ENCODE results near the gene FMN1.

Gene FMN1

GRCh38 chr15:32893421-32893820 is 301.1 kb downstream of the FMN1 start:
- DNase-seq (ENCODE audit: low read depth in 1 of 2, low spot score in 1 of 2) = no peak

DNA sequence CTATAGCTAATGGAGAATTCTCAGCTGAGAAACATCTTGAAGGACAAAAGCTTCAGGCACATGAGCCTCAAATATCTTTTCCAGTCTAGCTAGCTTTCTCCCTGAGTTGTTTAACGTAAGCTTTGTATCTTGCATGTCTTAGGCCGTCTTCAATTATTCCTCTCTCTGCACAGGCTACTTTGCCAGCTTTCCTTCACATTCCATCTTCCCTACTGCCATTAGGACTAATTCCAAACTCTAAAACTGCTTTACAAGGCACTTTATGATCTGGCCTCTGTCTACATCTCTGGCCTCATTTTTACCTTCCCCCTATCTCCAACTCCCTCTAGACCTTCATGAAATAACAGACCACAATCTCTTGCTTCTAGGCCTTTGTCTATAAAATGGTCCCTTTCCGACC is 305.3 kb downstream of the FMN1 start:
- no peak for DNase-seq (ENCODE audit: low read depth in 1 of 2, low spot score in 1 of 2)

DNA sequence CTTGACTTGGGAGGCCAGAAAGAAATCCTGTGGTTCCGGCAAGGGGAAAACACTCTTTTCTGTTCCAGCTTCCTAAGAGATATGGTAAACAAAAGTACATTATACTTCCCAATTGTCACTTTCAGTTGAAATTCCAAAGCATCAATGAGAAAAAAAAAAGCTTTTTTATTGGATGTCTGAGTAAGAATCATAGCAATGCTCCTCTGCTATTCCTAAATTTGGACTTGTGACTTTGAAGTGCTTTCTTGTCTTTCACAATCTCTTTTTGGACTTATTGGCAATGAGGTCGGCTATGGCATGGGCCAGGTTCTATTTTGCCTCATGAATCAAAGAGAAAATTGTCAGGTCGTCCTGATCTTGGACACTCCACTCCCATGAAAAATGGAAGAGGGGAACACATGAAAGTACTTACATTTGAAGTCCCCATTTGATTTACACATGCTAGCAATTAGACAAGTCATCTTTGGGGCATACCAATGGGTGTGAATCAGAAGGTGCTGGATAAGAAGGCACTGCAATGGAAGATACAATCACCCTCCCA is 306.2 kb downstream of the FMN1 start:
- no peak for DNase-seq (ENCODE audit: low read depth in 1 of 2, low spot score in 1 of 2)

GRCh38 chr15:32887090-32887489 is 307.4 kb downstream of the FMN1 start:
- no peak for DNase-seq (ENCODE audit: low read depth in 1 of 2, low spot score in 1 of 2)

GRCh38 chr15:32886459-32886858 is 308.1 kb downstream of the FMN1 start:
- DNase-seq (ENCODE audit: low read depth in 1 of 2, low spot score in 1 of 2) = no peak

- DNase-seq (ENCODE audit: low read depth in 1 of 2, low spot score in 1 of 2) = no peak
These were observed 308.8 kb downstream of the FMN1 start for GRCh38 chr15:32885713-32886112.

GRCh38 chr15:32884146-32884545 is 310.4 kb downstream of the FMN1 start:
- no peak for DNase-seq (ENCODE audit: low read depth in 1 of 2, low spot score in 1 of 2)

DNA sequence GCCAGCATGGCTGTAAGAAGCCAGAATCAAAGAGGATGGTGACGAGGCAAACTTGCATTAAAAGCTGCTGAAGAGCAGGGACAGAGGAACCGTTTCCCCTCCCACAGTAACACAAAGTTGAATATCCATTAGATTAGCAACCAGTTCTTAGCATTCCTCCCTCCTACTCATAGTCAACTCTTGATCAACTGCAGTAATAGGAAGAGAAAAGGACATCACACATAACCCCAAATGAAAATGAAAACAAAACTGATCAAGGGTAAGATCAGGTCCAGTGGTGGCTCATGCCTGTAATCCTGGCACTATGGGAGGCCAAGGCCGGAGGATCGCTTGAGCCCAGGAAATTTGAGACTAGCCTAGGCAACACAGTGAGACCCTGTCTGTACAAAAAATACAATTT is 311.6 kb downstream of the FMN1 start:
- DNase-seq (ENCODE audit: low read depth in 1 of 2, low spot score in 1 of 2) = no peak

DNA sequence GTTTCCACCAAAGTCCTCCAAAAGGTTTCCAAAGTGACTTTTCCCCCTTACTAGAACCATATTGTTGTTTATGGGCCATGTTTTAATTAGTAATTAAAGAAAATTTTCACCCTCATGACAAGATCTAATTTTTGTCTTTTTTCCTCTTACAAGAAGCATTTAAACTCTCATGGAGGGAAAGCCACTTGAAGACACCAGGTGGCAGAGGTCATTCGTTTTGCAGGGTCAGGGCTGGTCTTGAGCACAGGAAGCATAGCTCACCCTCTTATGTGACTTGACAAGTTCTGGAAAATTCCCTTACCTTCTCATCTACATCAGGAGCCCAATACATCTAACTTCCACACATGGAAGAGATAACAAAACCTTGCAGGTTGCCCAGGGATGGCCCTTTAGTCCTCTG is 313.0 kb downstream of the FMN1 start:
- DNase-seq (ENCODE audit: low read depth in 1 of 2, low spot score in 1 of 2) = no peak

DNA sequence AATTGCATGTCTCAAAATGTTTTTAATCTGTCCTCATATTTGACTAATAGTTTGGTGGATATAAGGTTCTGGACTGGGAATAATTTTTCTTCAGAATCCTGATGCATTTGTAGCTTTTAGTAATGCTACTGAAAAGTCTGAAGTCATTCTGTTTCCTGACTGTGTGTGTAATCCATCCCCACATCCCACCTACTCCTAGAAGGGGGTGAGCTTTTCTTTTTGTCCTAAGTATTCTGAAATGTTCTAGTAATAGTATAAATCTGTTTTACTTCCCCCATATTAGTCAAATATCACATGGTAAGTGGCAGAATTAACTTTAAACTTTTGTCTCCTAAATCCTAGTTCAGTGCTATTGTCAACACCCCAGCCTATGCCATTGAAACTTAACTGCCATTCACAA is 313.9 kb downstream of the FMN1 start:
- DNase-seq (ENCODE audit: low read depth in 1 of 2, low spot score in 1 of 2) = no peak

DNA sequence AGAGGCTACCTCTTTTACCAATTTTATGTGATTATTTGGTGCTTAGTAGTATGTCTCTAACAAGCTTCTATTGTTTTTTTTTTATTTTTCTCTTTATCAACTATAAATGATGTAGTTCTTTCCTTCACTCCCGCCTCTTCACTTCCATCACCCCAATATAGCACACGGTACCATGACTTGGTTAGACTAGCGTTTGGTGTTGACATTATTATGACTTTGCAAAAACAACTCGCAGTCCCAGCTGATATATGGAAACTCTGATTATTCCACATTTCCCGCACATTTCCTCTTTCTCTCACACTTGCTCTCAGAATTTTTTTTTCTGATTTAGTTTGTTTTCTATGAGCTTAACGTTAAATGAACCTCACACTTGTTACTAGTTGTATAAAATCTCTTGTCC is 314.5 kb downstream of the FMN1 start:
- DNase-seq (ENCODE audit: low read depth in 1 of 2, low spot score in 1 of 2) = no peak

GRCh38 chr15:32878869-32879805 is 315.4 kb downstream of the FMN1 start:
- no peak for DNase-seq (ENCODE audit: low read depth in 1 of 2, low spot score in 1 of 2)

DNA sequence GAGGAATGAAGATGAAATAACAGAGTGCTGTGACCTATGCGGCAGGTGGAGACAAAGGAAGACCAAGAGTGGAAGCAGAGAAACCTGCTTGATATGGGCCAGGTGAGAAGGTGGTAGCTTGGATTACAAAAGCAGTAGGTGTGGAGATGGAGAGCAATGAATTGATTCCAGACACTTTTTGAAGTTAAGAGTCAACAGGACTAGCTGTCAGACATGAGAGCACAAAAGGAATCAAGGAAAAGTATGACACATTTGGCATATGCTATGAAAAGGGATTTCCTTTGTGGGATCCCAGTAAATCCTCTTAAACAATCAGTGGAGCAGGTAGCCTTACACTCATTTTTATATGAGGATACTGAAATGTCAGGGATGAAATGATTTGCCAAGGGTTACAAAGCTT is 316.2 kb downstream of the FMN1 start:
- DNase-seq (ENCODE audit: low read depth in 1 of 2, low spot score in 1 of 2) = no peak

- DNase-seq (ENCODE audit: low read depth in 1 of 2, low spot score in 1 of 2) = no peak
These were observed 317.1 kb downstream of the FMN1 start for GRCh38 chr15:32877252-32878019.

DNA sequence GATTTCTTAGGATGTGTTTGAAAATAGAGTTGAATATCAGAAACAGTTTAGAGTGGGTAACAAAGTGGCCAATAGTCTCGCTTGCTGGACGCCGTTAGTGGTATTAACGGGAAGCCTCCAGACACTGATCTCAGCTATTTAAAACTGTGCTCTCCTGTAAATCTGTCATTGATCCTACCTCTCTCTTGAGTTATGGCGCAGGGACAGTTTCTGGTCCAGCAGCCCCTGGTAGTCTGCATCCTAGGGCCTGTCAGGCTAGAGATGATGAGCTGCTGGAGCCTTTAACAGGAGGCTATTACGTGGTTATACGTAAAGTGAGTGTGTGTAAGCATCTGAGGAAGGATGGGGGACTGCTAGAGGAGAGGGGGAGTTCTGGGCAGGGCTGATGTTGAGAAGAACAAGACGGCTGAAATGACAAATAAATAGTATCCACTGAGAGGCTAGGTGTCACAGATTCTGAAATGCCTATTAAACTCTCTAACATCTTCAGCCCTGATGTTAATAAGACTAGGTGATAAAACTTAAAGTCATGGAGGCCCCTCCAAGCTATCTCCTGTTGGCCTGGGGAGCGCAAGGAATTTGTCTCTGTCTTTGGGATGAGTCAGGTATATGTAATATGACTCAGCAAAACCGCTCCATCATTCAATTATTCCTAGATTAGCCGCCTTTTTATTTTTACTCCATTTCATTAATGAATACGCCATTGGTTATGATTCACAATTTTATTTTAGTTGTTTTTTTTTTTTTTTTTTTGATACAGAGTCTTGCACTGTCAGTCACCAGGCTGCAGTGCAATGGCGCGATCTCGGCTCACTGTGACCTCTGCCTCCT is 321.0 kb downstream of the FMN1 start:
- no peak for DNase-seq (ENCODE audit: low read depth in 1 of 2, low spot score in 1 of 2)

DNA sequence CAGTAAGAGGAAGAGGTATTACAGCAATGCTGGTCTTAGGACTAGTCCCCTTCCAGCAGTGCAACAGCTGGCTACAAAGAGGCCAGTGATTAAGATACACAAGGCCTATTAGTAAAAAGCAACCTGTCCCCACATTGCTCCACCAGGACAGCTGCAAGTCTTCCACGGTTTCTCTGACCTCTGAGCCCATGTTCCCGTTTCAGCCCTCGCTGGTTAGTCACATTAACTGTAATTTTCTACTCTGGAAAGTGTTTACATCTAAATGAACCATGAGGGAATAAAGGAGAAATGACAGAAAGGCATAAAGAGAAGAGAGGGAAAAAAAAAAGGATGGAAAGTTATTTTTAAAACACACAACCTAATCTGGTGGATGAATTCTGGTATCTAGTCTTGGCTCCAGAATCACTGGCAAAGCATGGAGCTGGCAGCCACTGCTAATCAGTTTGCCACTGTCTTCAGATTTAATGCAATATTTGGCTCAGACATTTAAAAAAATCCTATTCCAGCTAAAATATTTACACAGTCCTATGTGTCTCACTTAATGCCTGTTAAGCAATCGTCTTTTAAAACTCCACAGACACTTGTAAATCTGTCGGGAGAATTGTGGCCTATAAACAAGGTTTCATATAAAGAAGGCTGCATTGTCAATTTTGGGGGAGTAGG is 321.8 kb downstream of the FMN1 start:
- DNase-seq (ENCODE audit: low read depth in 1 of 2, low spot score in 1 of 2) = no peak

DNA sequence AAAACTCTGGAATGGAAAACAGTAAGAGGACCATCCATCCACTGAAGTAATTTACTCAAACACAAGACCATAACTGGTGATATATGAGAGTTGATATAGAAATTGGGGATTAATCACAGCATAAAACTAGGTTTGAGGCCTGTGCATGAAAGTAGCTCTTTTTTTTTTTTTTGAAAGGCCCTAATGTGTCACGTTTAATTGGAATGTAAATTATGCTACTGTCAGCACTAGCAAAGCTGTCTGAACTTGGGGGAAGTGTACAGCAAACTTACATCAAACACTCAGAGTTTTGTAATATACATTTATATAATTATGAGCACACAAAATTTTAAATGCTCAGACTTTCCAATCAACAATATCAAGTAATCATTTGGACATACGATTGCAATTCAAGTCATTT is 322.6 kb downstream of the FMN1 start:
- DNase-seq (ENCODE audit: low read depth in 1 of 2, low spot score in 1 of 2) = no peak

- no peak for DNase-seq (ENCODE audit: low read depth in 1 of 2, low spot score in 1 of 2)
These were observed 324.1 kb downstream of the FMN1 start for GRCh38 chr15:32870240-32871033.

DNA sequence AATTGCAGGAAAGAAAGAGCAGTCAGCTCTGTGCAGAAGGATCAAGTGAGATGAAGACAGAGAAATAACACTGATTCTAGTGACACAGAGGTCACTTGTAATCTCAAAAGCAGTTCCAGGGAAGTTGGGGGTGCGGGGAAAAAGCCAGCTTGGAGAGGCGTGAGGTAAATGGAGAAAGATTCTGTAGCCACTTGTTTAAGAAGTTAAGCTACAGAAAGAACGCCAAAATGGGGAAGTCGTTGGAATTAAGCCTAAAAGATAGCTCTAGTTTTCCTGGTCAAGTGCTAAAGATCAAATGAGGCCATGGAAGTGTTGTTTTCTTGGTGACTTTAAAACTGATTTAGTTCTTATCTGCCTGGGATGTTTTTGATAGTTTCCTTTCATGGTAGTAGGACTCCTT is 324.7 kb downstream of the FMN1 start:
- DNase-seq (ENCODE audit: low read depth in 1 of 2, low spot score in 1 of 2) = no peak

GRCh38 chr15:32867313-32867626 is 327.2 kb downstream of the FMN1 start:
- no peak for DNase-seq (ENCODE audit: low read depth in 1 of 2, low spot score in 1 of 2)
